Stimulated activated CD4-positive, alpha-beta T cell treated with anti-CD3 and anti-CD28 coated beads, Interleukin-12 subunit alpha, Interleukin-12 subunit beta, amount 100 ng/mL, for 24 hours (primary cell): ENCODE results near the gene NGF.

Source experiments
- DNase-seq, 2 experiments: peaks; one replicate each; pipeline ENCODE4 v3.0.0-alpha.2; 2020; ENCODE audit warnings: low read depth in 2 of 2

The NGF gene

GRCh38 chr1:115336741-115337140, 1.3 kb downstream of the NGF start:
- DNase-seq: no peak

GRCh38 chr1:115332813-115333608, 5.0 kb downstream of the NGF start:
- no peak for DNase-seq

GRCh38 chr1:115331558-115332331, 6.3 kb downstream of the NGF start:
- DNase-seq: no peak

DNA sequence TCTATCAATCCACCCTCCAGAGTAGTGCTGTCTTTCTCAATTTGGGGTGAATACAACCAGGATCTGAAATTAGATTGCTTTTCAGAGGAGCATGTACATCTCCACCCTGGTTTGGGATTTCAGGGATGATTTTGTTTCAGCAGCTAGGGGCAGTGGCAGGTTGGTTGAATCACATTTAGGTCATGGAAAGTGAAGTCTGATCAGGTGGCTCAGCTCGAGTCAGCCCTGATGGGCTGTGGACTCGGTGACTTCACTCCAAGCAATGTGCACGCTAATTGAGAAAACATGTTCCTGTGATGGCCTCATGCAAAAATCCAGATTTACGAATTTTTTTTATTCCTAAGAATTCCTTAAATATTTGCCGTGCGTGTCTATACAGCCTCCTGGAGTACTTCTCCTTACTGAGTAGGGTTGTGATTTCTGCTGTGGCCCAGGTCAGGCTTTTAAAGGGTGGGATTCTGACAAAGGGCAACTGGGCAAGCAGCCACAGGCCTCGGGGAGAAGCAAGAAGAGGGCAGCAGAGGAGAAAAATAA, 7.5 kb downstream of the NGF start:
- no peak for DNase-seq

DNA sequence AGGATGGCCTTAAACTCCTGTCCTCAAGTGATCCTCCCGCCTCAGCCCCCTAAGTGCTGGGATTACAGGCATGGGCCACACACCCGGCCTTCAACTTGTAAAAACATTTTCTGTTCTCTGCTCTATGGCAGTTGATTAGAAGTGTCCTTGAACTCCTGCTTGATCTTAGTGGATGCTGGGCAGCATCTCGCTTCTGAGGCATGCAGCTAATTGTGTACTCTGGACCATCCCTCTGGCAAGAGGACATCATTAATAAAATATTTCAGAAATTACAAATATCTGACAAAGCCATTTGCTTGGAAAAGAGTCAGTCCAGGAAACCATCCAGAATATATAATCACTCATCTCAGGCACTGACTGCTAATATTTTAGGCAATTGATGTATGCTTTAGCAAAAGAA, 8.1 kb downstream of the NGF start:
- no peak for DNase-seq

DNA sequence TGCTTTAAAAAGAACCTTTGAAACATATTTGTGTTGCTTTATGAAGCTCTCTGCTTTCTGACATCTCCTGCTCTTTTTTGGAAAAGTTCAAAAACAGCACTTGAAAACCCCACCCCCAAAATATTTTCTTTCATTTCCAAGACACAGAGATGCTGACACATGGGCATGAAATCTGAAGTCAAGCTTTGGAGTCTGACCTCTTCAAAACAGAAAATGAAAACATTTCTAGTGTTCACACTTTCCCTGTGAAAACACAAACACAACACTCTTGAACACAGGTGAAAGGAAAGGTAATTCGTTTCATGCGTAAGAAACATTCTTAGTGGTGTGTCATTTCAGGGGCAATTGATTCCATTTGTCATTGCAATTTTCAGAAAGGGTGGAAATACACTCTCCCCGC, 10.8 kb downstream of the NGF start:
- no peak for DNase-seq

DNA sequence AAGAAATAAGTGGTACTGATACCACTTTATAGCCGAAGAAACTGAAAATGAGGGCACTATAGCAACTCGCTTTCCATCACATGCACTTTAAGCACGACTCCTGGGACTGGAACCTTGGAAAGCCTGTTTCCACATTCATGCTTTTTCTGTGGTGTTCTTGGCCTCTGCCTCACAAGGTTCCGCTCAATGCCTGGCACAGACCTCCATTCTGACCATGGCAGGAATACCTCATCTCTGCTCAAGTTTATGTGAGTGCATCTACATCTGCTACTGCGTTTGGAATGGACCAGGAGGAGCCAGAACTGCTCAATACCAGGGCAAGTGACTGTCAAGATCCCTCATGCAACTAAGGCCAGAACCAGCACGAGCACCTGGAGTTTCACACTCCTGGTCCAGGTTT, 11.6 kb downstream of the NGF start:
- no peak for DNase-seq

DNA sequence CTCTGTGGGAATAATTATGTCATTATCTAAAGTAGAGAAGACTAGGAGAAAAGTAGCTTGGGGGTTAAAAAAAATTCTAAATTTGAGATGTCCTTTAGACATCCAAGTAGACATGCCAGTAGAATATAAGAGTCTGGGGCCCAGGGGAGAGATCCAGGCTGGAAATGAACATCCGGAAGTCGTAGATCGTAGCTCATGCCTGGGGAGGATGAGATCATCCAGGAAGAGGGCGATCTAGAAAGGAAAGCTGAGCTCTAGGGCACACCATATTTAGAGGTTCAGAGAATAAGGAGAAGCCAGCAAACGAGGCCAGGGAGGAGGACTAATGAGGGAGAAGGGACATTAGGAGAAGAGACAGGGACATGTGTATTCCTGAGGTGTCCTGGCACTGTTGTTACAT, 12.2 kb downstream of the NGF start:
- no peak for DNase-seq

- DNase-seq: no peak
Measured at GRCh38 chr1:115324649-115325420, 13.2 kb downstream of the NGF start.

- DNase-seq: no peak
Measured at GRCh38 chr1:115323366-115324004, 14.6 kb downstream of the NGF start.

- no peak for DNase-seq
Measured at GRCh38 chr1:115322631-115323030, 15.4 kb downstream of the NGF start.

DNA sequence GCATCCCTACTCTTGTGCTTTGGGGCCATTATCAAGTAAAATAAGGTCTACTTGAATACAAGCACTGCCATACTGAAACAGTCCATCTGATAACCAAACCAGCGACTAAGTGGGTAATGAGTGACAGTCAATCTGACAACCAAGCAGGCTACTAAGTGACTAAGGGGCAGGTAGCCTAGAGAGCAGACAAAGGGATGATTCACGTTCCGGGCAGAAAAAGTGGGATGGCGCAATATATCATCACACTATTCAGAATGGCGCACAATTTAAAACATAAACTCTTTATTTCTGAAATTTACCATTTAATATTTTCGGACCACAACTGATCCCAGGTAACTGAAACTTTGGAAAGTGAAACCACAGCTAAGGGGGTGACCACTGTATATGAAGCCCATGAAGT, 17.7 kb downstream of the NGF start:
- DNase-seq: no peak

- DNase-seq: no peak
Measured at GRCh38 chr1:115319706-115320105, 18.3 kb downstream of the NGF start.

DNA sequence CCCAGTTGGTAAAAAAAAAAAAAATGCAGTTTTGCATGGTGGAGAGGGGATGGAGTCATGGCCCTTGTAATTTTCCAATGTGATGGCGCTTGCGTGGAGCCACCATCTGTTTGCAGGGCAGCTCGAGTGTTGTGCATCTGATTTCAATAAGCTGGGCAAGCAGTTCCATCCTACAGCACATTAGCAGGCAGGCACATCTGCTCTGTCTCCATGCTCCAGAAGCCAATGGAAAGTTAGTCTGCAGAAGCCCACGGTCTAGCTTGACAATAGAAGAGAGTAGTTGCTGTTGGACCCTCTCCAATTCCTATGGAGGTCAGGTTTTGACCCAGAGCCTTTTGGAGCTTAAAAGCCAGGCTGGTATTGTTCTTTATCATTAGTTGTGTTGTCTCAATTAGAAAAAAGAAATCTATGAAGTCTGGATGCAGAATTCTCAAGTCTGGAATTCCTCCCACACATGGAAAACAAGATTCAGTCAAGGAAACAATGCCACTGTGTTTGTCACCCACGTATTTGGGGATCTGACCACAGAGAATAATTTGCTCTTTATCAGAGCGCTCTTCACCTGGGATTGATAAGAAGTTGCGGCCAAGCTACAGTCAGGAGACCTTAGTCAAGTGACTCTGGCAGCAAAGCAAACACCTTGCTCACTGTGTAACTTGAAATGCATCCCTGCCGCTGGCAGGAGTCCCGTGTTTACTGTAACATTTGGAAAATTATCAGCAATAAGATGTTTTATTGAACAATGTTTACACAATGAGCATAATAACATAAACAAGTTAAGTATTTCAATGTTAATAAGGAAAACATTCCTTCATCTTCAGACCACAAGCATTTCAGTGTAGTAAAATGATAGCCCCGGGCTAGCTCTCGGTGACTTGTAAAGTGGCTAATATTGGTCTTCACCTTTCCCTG, 20.7 kb downstream of the NGF start:
- no peak for DNase-seq

DNA sequence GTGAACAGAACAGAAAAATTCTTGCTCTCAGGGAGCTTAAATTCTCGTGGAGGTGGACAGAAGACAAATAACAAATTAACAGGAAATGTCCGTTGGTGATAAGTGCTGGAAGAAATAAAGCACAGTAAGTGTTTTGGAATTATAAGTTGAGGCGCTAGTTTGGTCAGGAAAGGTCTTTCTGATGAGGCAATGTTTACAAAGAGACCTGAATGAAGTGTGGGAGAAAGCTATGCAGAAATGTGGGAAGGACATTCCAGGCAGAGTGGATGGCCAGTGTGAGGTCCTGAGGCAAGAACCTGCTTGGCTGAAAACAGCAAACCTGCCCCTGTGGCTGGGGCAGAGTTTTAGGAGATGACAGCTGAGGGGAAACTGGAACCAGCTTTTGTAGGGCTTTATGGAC, 23.3 kb downstream of the NGF start:
- no peak for DNase-seq

DNA sequence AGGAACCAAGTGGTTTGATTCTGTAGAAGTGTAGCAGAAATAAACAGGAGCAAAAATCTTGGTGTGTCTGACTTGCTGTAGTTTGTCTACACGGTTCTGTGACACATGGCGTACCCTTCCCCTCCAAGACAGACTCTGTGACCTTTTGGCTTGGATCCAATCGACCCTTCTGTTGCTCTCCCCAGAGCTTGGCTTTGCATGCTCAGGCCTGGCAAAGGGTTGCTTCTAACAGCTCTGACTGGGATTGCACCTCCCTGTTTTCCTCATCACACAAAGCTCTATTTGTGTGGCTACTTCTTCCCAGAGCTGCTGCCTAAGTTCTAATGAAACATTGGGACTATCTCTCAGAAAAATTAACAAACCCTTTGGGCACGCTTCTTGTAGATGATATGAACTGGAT, 24.0 kb downstream of the NGF start:
- DNase-seq: no peak

GRCh38 chr1:115313182-115313581, 24.9 kb downstream of the NGF start:
- DNase-seq: no peak

- DNase-seq: no peak
Measured at GRCh38 chr1:115312742-115313141, 25.3 kb downstream of the NGF start.

DNA sequence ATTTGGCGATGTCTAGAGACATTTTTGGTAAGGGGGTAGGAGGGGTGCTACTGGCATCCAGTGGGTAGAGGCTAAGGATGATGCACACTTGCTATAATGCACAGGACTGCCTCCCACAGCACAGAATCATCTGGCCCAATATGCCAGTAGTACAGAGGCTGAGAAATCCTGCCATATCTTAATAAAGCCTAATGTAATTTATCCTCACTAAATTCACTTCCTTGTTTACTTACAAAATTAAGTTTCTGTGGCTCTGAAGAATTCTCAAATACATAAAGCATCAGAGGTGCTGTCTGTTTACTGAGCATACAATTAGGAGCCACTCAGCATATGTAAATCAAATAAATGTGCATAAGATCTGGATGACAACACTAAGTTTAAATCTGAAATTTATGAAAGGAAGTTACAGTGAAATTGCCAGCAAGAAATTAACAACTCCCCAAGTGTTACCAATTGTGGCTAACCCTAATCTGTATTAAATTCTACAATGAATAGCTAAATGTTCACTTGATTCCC, 26.5 kb downstream of the NGF start:
- DNase-seq: no peak
